ENCODE data around the gene TMEM214.

DNA sequence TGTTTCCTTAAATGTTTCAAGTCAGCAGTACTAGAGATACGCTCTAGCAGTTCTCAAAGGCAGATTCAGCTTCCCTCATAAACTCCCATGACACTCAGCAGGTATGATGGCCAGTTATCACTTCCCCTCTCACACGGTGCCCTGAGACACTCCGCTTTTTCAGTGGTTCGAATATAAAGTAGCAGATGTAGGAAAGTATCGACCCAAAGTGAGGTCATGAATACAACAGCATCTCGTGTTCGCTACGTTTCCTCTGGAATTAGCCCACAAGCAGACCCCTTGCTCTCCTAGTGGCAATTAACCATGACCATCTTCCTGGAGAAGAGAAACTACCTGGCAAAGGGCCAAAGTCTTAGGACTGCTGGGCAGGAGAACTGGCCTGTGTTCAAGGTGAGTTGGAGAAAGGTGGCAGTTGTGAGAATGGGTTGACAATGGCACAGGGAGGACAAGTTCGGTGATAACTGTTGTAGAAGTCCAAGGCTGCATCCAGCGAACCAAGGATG, 9.4 kb downstream of the TMEM214 start:
- no peak for TF ChIP-seq SIN3A (IDR thresholded peaks at IDR 0.05; ENCODE audit: borderline replicate concordance, insufficient read depth, low read depth, low read length)
- TF ChIP-seq, protein P1, sequence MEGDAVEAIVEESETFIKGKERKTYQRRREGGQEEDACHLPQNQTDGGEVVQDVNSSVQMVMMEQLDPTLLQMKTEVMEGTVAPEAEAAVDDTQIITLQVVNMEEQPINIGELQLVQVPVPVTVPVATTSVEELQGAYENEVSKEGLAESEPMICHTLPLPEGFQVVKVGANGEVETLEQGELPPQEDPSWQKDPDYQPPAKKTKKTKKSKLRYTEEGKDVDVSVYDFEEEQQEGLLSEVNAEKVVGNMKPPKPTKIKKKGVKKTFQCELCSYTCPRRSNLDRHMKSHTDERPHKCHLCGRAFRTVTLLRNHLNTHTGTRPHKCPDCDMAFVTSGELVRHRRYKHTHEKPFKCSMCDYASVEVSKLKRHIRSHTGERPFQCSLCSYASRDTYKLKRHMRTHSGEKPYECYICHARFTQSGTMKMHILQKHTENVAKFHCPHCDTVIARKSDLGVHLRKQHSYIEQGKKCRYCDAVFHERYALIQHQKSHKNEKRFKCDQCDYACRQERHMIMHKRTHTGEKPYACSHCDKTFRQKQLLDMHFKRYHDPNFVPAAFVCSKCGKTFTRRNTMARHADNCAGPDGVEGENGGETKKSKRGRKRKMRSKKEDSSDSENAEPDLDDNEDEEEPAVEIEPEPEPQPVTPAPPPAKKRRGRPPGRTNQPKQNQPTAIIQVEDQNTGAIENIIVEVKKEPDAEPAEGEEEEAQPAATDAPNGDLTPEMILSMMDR (IDR thresholded peaks at IDR 0.05): no peak
- no peak for TF ChIP-seq POLR2AphosphoS5 (IDR thresholded peaks at IDR 0.05; ENCODE audit: low read depth, low read length)
- TF ChIP-seq TCF7L2 (IDR thresholded peaks at IDR 0.05; ENCODE audit: low read depth, low read length): no peak
